Measurements from ENCODE around the gene ECI2. TPM values are rescaled to one million over a fixed set of nuclear protein-coding genes. Genes with fewer than 3 reads are reported as not detected.
"Not testable (repeated sequence)": the region's sequence is repeated elsewhere in the genome, so short reads cannot be mapped to it uniquely, and the experiment has no call there.

ECI2 gene
- total RNA-seq, 1 experiment from 2014 or later, result 24.6 TPM

GRCh38 chr6:4112366-4112765, 23.0 kb downstream of the ECI2 start:
- CTCF ChIA-PET, result no interaction called here
- H3K27me3 ChIP-seq (replicated peaks; ENCODE audit: control insufficient read depth, insufficient read depth, low read length), result no peaks in the 10 kb centered on the region
- DNase-seq, result no peak
- no TSS peak for BruUV-seq (replicated peaks)
- TF ChIP-seq, protein P1, sequence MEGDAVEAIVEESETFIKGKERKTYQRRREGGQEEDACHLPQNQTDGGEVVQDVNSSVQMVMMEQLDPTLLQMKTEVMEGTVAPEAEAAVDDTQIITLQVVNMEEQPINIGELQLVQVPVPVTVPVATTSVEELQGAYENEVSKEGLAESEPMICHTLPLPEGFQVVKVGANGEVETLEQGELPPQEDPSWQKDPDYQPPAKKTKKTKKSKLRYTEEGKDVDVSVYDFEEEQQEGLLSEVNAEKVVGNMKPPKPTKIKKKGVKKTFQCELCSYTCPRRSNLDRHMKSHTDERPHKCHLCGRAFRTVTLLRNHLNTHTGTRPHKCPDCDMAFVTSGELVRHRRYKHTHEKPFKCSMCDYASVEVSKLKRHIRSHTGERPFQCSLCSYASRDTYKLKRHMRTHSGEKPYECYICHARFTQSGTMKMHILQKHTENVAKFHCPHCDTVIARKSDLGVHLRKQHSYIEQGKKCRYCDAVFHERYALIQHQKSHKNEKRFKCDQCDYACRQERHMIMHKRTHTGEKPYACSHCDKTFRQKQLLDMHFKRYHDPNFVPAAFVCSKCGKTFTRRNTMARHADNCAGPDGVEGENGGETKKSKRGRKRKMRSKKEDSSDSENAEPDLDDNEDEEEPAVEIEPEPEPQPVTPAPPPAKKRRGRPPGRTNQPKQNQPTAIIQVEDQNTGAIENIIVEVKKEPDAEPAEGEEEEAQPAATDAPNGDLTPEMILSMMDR (IDR thresholded peaks at IDR 0.05; ENCODE audit: insufficient read depth in 1 of 2, low read depth in 1 of 2, low read length in 1 of 2, severe bottlenecking in 1 of 2, unreplicated experiment in 1 of 2), result no peak
- H3K4me1 ChIP-seq, result no peaks in the 10 kb centered on the region
- no peak overlapping the region for H3K27ac Mint-ChIP-seq (ENCODE audit: unreplicated experiment)
- H3K27me3 Mint-ChIP-seq (ENCODE audit: insufficient read depth, unreplicated experiment), result no peaks in the 10 kb centered on the region
- no peaks in the 10 kb centered on the region for H3K9me3 ChIP-seq
- intact Hi-C loops (cut with micrococcal nuclease; ENCODE audit: unreplicated experiment), result no loop called here
- H3K9me3 Mint-ChIP-seq (ENCODE audit: unreplicated experiment), result no peaks in the 10 kb centered on the region
- no peaks in the 10 kb centered on the region for H3K36me3 ChIP-seq (ENCODE audit: control insufficient read depth, insufficient read depth, low read length)
- H3K36me3 Mint-ChIP-seq (ENCODE audit: insufficient read depth, unreplicated experiment), result peaks cover 6% of the 10 kb centered on the region
- H3K4me1 Mint-ChIP-seq (ENCODE audit: low read depth, unreplicated experiment), result no peaks in the 10 kb centered on the region
- no peak overlapping the region for H3K4me3 ChIP-seq (ENCODE audit: low read depth, low read length)
- POLR2A ChIA-PET, result no interaction called here
- H3K4me3 Mint-ChIP-seq (ENCODE audit: unreplicated experiment), result no peak overlapping the region

DNA sequence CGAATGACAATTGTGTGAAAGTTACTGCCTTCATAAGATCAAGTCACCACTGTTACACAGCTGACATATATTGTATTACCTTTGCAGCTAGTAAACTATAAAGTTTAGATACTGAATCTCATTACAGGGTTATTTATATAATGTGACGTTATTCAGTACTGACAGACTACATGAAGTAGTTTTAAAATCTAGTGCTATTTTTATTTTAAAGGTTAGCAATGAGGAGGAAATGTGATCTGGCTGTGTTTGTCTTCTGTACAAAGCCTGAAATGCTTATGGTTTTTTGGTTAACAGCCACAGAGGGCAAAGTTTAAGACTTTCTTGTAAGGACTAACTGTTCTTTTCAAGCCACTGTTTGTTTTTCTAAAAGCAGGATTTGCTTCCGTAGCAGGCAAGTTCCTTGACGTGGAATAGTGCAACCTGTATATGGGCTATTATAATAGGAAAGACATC, 26.0 kb downstream of the ECI2 start:
- H3K9me3 ChIP-seq; DNase-seq; H3K4me1 ChIP-seq; POLR2A ChIA-PET; H3K4me3 ChIP-seq (ENCODE audit: low read depth, low read length); intact Hi-C loops (cut with micrococcal nuclease; ENCODE audit: unreplicated experiment); CTCF ChIA-PET; H3K4me1 Mint-ChIP-seq (ENCODE audit: low read depth, unreplicated experiment); H3K9me3 Mint-ChIP-seq (ENCODE audit: unreplicated experiment); H3K36me3 Mint-ChIP-seq (ENCODE audit: insufficient read depth, unreplicated experiment); H3K4me3 Mint-ChIP-seq (ENCODE audit: unreplicated experiment); H3K27ac Mint-ChIP-seq (ENCODE audit: unreplicated experiment); H3K27me3 ChIP-seq (replicated peaks; ENCODE audit: control insufficient read depth, insufficient read depth, low read length); H3K27me3 Mint-ChIP-seq (ENCODE audit: insufficient read depth, unreplicated experiment); BruUV-seq (replicated peaks); H3K36me3 ChIP-seq (ENCODE audit: control insufficient read depth, insufficient read depth, low read length): not testable (repeated sequence)

GRCh38 chr6:4108561-4109093, 26.7 kb downstream of the ECI2 start:
- POLR2A ChIA-PET, result no interaction called here
- BruUV-seq (replicated peaks), result no TSS peak
- H3K4me3 Mint-ChIP-seq (ENCODE audit: unreplicated experiment), result no peak overlapping the region
- CTCF ChIA-PET, result no interaction called here
- intact Hi-C loops (cut with micrococcal nuclease; ENCODE audit: unreplicated experiment), result no loop called here
- no peak overlapping the region for H3K27ac Mint-ChIP-seq (ENCODE audit: unreplicated experiment)
- no peaks in the 10 kb centered on the region for H3K36me3 Mint-ChIP-seq (ENCODE audit: insufficient read depth, unreplicated experiment)
- H3K27me3 ChIP-seq (replicated peaks; ENCODE audit: control insufficient read depth, insufficient read depth, low read length), result no peaks in the 10 kb centered on the region
- no peaks in the 10 kb centered on the region for H3K36me3 ChIP-seq (ENCODE audit: control insufficient read depth, insufficient read depth, low read length)
- TF ChIP-seq, protein P1 (IDR thresholded peaks at IDR 0.05; ENCODE audit: insufficient read depth in 1 of 2, low read depth in 1 of 2, low read length in 1 of 2, severe bottlenecking in 1 of 2, unreplicated experiment in 1 of 2), result no peak
- peaks cover 7% of the 10 kb centered on the region; the same call in 1 of the 2 replicates for H3K4me1 ChIP-seq
- H3K9me3 Mint-ChIP-seq (ENCODE audit: unreplicated experiment), result no peaks in the 10 kb centered on the region
- H3K9me3 ChIP-seq, result no peaks in the 10 kb centered on the region
- no peak for DNase-seq
- peaks cover 11% of the 10 kb centered on the region for H3K4me1 Mint-ChIP-seq (ENCODE audit: low read depth, unreplicated experiment)
- H3K4me3 ChIP-seq (ENCODE audit: low read depth, low read length), result no peak overlapping the region
- H3K27me3 Mint-ChIP-seq (ENCODE audit: insufficient read depth, unreplicated experiment), result no peaks in the 10 kb centered on the region

DNA sequence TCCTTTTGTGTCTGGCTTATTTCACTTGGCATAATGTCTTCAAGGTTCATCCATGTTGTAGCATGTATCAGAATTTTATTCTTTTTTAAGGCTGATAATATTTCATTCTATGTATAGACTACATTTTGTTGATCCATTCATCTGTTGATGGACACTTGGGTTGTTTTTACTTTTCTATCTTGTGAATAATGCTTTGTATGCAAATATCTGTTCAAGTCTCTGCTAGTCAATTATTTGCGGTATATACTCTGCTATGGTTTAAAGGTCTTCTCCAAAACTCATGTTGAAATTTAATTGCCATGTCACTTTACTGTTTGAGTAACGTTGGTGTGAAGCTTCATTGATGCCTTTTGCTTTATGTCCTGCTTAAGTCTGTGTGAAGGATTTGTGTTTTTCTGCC, 27.5 kb downstream of the ECI2 start:
- H3K4me1 ChIP-seq, result peaks cover 7% of the 10 kb centered on the region; the same call in 1 of the 2 replicates
- H3K36me3 ChIP-seq (ENCODE audit: control insufficient read depth, insufficient read depth, low read length), result no peaks in the 10 kb centered on the region
- H3K4me3 Mint-ChIP-seq (ENCODE audit: unreplicated experiment), result no peak overlapping the region
- no peaks in the 10 kb centered on the region for H3K36me3 Mint-ChIP-seq (ENCODE audit: insufficient read depth, unreplicated experiment)
- TF ChIP-seq, protein P1 (IDR thresholded peaks at IDR 0.05; ENCODE audit: insufficient read depth in 1 of 2, low read depth in 1 of 2, low read length in 1 of 2, severe bottlenecking in 1 of 2, unreplicated experiment in 1 of 2), result no peak
- ChIA-PET POLR2A (no interaction called here), CTCF (no interaction called here)
- BruUV-seq (replicated peaks), result no TSS peak
- H3K9me3 Mint-ChIP-seq (ENCODE audit: unreplicated experiment), result no peaks in the 10 kb centered on the region
- no peak for DNase-seq
- H3K27me3 ChIP-seq (replicated peaks; ENCODE audit: control insufficient read depth, insufficient read depth, low read length), result no peaks in the 10 kb centered on the region
- intact Hi-C loops (cut with micrococcal nuclease; ENCODE audit: unreplicated experiment), result no loop called here
- no peak overlapping the region for H3K4me3 ChIP-seq (ENCODE audit: low read depth, low read length)
- H3K27me3 Mint-ChIP-seq (ENCODE audit: insufficient read depth, unreplicated experiment), result no peaks in the 10 kb centered on the region
- H3K9me3 ChIP-seq, result no peaks in the 10 kb centered on the region
- H3K4me1 Mint-ChIP-seq (ENCODE audit: low read depth, unreplicated experiment), result peaks cover 11% of the 10 kb centered on the region
- no peak overlapping the region for H3K27ac Mint-ChIP-seq (ENCODE audit: unreplicated experiment)
